ENCODE data around the gene CASP2.
A peak's percentile ranks its signal among the peaks of the same experiment; 100 is the strongest.

CASP2 gene

GRCh38 chr7:143341842-143342241 is 53.7 kb downstream of the CASP2 start:
- DNase-seq: no peak

DNA sequence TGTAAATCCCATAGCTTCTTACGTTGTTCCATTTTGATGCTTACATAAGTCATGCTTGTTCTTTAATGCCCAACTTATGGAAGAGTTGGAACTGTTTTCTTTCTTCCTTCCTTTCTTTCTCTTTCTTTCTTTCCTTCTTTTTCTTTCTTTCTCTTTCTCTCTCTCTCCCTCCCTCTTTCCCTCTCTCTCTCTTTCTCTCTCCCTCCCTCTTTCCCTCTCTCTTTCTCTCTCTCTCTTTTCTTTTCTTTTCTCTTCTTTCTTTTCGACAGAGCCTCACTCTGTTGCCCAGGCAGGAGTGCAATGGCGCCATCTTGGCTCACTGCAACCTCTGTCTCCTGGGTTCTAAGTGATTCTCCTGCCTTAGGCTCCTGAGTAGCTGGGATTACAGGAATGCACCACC is 55.4 kb downstream of the CASP2 start:
- DNase-seq: no peak

DNA sequence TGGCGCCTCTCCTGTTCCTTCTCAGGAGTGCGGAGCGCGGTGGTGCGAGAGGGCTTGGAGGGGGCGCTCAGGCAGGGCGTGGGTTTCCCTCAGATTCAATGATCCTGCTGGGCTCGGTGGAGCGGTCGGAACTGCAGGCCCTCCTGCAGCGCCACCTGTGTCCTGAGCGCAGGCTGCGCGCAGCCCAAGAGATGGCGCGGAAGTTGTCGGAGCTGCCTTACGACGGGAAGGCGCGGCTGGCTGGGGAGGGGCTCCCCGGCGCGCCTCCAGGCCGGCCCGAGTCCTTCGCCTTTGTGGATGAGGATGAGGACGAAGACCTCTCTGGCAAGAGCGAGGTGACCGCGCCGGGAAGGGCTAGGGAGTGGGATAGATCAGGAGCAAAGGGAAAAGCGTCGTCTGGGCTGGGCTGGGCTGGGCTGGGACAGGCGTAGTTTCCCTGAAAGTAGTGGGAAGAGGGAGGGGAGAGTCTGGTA is 57.3 kb downstream of the CASP2 start:
- DNase-seq: peak; percentile 51

- DNase-seq: no peak
Observed at GRCh38 chr7:143346018-143346417, 57.9 kb downstream of the CASP2 start.

DNA sequence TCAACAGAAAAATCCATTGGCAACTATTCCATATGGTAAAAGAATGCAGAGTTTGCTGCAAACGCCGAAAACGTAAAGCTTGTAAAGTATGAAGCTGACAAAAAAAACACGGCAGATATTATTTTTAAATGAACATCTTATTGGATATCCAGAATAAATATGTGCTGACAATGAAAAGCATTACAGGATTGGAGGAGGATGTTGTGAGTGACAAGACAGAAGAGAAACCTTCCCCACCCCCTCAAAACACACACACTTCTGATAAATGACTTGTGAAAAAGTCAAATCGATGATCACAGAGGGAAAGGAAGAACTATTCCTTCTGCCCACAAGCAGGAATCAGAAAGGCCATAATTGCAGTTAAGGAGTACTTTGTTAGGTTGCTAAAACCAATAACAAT is 59.8 kb downstream of the CASP2 start:
- peak; percentile 38 for DNase-seq

- DNase-seq: no peak
Observed at GRCh38 chr7:143351060-143351459, 62.9 kb downstream of the CASP2 start.

DNA sequence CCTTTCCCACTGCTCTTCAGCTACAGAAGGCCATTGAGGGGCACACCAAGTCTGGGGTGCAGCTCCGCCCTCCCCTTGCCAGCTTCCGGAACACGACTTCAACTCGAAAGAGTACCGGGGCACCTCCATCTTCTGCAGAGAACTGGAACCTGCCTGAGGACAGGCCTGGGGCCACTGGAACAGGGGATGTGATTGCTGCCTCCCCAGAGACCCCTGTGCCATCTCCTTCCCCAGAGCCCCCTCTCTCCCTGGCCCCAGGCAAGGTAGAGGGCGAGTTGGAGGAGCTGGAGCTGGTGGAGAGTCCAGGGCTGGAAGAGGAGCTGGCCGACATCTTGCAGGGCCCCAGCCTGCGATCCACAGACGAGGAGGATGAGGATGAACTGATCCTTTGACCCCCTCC is 63.4 kb downstream of the CASP2 start:
- DNase-seq: no peak

DNA sequence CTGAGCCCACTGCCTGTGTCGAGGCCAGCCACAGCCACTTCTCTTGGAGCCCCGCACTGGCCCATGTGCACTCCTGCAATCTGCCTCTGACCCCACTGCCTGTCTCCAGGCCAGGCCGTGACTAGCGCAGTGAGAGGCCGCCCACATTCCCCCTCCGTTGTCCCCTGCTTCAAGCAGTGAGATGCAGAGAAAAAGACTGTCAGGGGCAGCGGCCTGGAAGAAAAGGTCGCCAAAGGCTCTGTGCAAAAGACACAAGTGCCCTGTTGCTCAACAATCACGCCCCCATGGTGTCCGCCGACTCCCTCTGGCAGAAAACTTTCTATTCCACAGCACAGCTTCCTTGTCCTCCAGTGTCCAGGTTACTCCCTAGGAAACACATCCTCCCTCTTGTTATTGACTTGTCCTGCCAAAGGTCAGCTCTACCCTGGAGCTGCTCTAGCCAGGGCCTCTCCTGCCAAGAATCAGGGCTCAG is 64.4 kb downstream of the CASP2 start:
- peak; percentile 21 for DNase-seq

GRCh38 chr7:143354376-143354775 is 66.2 kb downstream of the CASP2 start:
- DNase-seq: no peak

DNA sequence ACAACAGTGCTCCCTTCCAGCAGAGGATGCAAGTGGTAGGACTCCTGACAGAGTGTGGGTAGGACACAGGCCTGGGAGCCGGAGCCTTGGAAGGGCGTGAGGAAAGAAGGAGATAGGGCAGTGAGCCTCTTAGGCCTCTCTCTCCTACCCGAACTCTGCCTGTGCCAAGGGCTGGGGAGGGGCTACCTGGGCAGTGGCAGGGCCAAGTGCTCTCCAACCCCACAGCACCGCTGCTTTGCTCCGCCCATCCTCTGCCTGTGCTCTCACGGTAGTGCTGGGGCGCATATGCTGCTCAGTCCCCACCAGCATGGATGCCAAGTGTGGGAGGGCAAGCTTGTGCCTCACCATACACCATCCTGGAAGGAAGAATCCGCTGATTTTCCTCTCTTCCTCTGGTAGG is 66.8 kb downstream of the CASP2 start:
- no peak for DNase-seq

DNA sequence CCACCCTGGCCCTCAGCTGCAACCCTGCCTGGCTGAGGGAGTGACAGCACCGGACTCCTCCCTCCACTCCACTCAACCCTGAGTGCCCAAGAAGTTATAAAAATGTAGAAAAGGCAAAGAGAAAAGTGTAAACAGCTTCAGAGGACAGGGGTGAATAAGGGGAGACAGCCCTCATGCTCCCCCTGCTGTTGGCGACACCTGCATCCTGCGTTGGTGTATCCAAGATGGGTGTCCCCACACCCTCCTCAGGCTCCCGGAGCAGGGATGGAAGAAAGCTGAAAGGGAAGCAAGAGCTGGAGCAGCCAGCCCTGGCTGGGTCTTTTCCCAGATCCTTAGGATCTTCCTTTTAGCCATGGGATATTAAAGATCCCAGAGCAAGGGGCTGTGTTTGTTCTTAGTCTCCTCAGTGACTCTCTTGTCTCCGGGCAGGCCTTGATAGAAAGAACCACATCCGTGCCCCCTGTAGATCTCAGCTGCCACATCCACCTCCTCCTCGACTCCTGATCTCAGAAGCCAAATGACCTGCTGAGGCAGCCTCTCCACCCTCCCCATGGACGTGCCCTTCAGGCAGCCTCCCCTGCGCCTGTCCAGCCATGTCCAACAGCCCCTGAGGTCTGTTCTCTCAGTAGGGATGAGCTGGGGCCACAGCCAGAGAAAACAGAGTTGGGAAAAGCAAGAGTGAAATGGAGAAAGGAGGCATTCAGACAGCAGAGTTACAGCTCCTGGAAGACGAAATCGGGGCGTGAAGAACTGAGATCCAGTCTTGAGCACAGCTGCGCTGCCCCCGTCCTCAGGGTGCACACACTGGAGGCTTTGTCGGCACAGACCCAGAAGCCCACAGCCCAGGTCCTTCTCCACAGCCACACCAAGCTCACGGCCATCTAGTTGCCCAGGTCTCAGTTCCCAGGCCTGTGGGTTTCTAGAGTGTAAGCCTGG is 67.6 kb downstream of the CASP2 start:
- DNase-seq: no peak

GRCh38 chr7:143356414-143357050 is 68.4 kb downstream of the CASP2 start:
- DNase-seq: no peak

Measured in suppressor macrophage treated with lipopolysaccharide for 4 hours (primary cell).